BLaER1 (cell line): ENCODE results near the gene CEP112.
"Not testable (repeated sequence)": the region's sequence is repeated elsewhere in the genome, so short reads cannot be mapped to it uniquely, and the experiment has no call there.

Source experiments
- H3K27ac ChIP-seq: shearing (Covaris generic); formaldehyde crosslinking; 2 replicates; pipeline ENCODE4 v1.8.1; 2022
- H3K27me3 ChIP-seq: shearing (Covaris generic); formaldehyde crosslinking; 2 replicates; pipeline ENCODE4 v1.8.1; 2022
- H3K36me3 ChIP-seq: shearing (Covaris generic); formaldehyde crosslinking; 2 replicates; pipeline ENCODE4 v1.8.1; 2022
- H3K4me1 ChIP-seq: shearing (Covaris generic); formaldehyde crosslinking; 2 replicates; pipeline ENCODE4 v1.8.1; 2022
- H3K4me2 ChIP-seq: shearing (Covaris generic); formaldehyde crosslinking; 2 replicates; pipeline ENCODE4 v1.8.1; 2022
- H3K4me3 ChIP-seq: shearing (Covaris generic); formaldehyde crosslinking; 2 replicates; pipeline ENCODE4 v1.8.1; 2022
- H3K9ac ChIP-seq: shearing (Covaris generic); formaldehyde crosslinking; 2 replicates; pipeline ENCODE4 v1.8.1; 2022
- H3K9me3 ChIP-seq: shearing (Covaris generic); formaldehyde crosslinking; 2 replicates; pipeline ENCODE4 v1.8.1; 2022
- H4K20me1 ChIP-seq: shearing (Covaris generic); formaldehyde crosslinking; 2 replicates; pipeline ENCODE4 v1.8.1; 2022
- Cebpa-rat ChIP-seq: shearing (Covaris generic); IDR thresholded peaks from 2 replicates; pipeline ENCODE4 v1.8.1; 2022

The CEP112 gene

DNA sequence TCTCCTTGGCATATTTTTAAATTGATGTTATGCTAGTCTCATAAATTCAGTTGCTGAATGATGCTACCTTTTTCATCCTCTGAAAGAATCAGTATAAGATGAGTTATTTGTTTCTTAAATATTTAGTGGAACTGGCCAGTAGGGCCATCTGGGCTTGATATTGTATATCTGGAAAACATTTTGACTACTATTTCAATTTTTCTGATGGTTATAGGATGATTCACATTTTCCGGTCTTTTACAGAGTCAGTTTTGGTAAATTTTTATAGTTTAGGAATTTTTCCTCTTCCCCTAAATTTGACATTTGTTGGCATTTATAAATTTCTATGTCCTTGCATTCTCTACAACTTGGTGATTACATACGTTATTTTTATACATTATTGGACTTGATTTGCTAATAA is 334.2 kb downstream of the CEP112 start:
- Histone ChIP-seq H4K20me1 (no peaks in the 10 kb centered on the region), H3K36me3 (no peaks in the 10 kb centered on the region), H3K9me3 (no peaks in the 10 kb centered on the region), H3K4me1 (no peaks in the 10 kb centered on the region), H3K4me3 (no peak overlapping the region), H3K27me3 (no peaks in the 10 kb centered on the region), H3K27ac (no peak overlapping the region), H3K9ac (no peak overlapping the region), H3K4me2 (no peak overlapping the region)
- no peak for TF ChIP-seq Cebpa-rat

- H3K4me2 ChIP-seq = no peak overlapping the region
- H3K4me3 ChIP-seq = no peak overlapping the region
- TF ChIP-seq Cebpa-rat = no peak
- H3K9ac ChIP-seq = no peak overlapping the region
- H3K9me3 ChIP-seq = no peaks in the 10 kb centered on the region
- no peaks in the 10 kb centered on the region for H3K4me1 ChIP-seq
- H4K20me1 ChIP-seq = no peaks in the 10 kb centered on the region
- H3K27ac ChIP-seq = no peak overlapping the region
- no peaks in the 10 kb centered on the region for H3K36me3 ChIP-seq
- no peaks in the 10 kb centered on the region for H3K27me3 ChIP-seq
Measured at GRCh38 chr17:65856865-65857264, 335.1 kb downstream of the CEP112 start.

- H3K9ac ChIP-seq = no peak overlapping the region
- no peak overlapping the region for H3K4me2 ChIP-seq
- no peaks in the 10 kb centered on the region for H3K36me3 ChIP-seq
- no peak overlapping the region for H3K4me3 ChIP-seq
- no peaks in the 10 kb centered on the region for H3K27me3 ChIP-seq
- H3K9me3 ChIP-seq = no peaks in the 10 kb centered on the region
- H3K27ac ChIP-seq = no peak overlapping the region
- no peak for TF ChIP-seq Cebpa-rat
- H3K4me1 ChIP-seq = no peaks in the 10 kb centered on the region
- H4K20me1 ChIP-seq = no peaks in the 10 kb centered on the region
Measured at GRCh38 chr17:65855675-65856074, 336.3 kb downstream of the CEP112 start.

GRCh38 chr17:65855245-65855644 is 336.7 kb downstream of the CEP112 start:
- TF ChIP-seq Cebpa-rat = no peak
- no peak overlapping the region for H3K4me3 ChIP-seq
- no peak overlapping the region for H3K9ac ChIP-seq
- no peak overlapping the region for H3K4me2 ChIP-seq
- no peaks in the 10 kb centered on the region for H3K36me3 ChIP-seq
- H3K9me3 ChIP-seq = no peaks in the 10 kb centered on the region
- H4K20me1 ChIP-seq = no peaks in the 10 kb centered on the region
- no peaks in the 10 kb centered on the region for H3K27me3 ChIP-seq
- no peak overlapping the region for H3K27ac ChIP-seq
- no peaks in the 10 kb centered on the region for H3K4me1 ChIP-seq

GRCh38 chr17:65853816-65854215 is 338.1 kb downstream of the CEP112 start:
- H3K4me1 ChIP-seq = no peaks in the 10 kb centered on the region
- no peaks in the 10 kb centered on the region for H4K20me1 ChIP-seq
- H3K4me2 ChIP-seq = no peak overlapping the region
- H3K27ac ChIP-seq = no peak overlapping the region
- no peak overlapping the region for H3K4me3 ChIP-seq
- no peak overlapping the region for H3K9ac ChIP-seq
- no peaks in the 10 kb centered on the region for H3K27me3 ChIP-seq
- H3K9me3 ChIP-seq = no peaks in the 10 kb centered on the region
- H3K36me3 ChIP-seq = no peaks in the 10 kb centered on the region
- TF ChIP-seq Cebpa-rat = no peak

DNA sequence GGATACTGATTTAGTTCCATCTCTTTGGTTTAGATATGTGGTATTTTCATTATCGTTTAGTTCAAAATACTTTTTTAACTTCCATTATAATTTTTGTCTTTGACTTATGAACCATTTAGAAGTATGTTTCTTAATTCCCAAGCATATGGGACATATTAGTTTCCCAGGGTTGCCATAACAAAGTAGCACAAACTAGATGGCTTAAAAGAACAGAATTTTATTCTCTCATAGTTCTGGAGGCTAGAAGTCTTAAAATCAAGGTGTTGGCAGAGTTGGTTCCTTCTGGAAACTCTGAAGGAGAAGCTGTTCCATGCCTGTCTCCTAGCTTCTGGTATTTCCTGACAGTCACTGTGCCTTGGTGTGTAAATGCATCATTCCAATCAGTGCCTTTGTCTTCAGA is 339.0 kb downstream of the CEP112 start:
- Histone ChIP-seq H3K4me1 (no peaks in the 10 kb centered on the region), H3K9ac (no peak overlapping the region), H4K20me1 (no peaks in the 10 kb centered on the region), H3K4me2 (no peak overlapping the region), H3K9me3 (no peaks in the 10 kb centered on the region), H3K27me3 (no peaks in the 10 kb centered on the region), H3K36me3 (no peaks in the 10 kb centered on the region), H3K27ac (no peak overlapping the region), H3K4me3 (no peak overlapping the region)
- no peak for TF ChIP-seq Cebpa-rat

DNA sequence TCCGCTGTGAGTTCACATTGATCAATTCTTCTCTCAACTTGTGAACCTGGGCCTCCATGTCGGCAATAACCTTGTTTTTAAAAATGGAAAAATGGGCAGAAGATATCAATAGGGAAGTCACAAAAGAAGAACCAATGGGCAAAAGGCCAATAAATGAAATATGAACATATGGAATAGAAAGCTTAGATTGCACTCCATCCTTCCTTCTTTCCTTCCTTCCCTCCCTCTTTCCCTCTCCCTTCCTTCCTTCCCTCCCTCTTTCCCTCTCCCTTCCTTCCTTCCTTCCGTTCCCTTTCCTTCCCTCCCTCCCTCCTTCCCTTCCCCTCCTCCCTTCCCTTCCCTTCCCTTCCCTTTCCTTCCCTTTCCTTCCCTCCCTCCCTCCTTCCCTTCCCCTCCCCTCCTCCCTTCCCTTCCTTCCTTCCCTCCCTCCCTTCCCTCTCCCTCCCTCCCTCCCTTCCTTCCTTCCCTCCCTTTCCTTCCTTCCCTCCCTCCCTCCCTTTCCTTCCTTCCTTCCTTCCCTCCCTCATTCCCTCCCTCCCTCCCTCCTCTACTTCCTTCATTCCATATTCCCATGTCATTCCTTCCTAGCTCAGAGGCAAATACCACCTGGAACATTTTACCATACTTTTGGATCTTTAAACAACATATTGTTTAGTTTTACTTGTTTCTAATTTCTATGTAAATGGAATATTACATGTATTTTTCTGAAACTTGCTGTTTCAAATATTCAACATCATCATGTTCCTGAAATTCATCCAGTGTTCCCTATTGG is 339.8 kb downstream of the CEP112 start:
- no peaks in the 10 kb centered on the region for H3K9me3 ChIP-seq
- no peak overlapping the region for H3K27ac ChIP-seq
- H3K36me3 ChIP-seq = 0 out of 2 replicates have a peak, but pooled peaks cover 4% of the 10 kb centered on the region
- H3K9ac ChIP-seq = no peak overlapping the region
- no peaks in the 10 kb centered on the region for H4K20me1 ChIP-seq
- no peaks in the 10 kb centered on the region for H3K27me3 ChIP-seq
- H3K4me3 ChIP-seq = no peak overlapping the region
- no peak for TF ChIP-seq Cebpa-rat
- H3K4me2 ChIP-seq = no peak overlapping the region
- H3K4me1 ChIP-seq = no peaks in the 10 kb centered on the region

DNA sequence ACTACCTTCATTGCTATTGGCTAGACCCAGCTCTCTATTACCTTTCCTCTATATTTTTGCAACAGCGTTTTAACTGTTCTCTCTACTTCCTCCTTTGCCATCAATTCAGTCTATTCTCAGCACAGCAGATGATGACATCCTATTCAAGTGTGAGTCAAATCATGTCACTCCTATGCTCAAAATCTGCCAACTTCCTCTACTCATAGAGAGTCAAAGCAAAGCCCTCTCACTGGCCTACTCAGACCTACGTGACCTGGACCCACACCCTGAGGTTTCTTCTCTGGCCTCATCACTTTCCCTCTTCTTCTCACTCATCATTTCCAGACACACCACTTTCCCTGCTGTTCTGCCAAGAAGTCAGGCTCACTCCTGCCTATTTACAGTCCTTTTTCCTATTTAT is 341.4 kb downstream of the CEP112 start:
- no peaks in the 10 kb centered on the region for H3K9me3 ChIP-seq
- no peak for TF ChIP-seq Cebpa-rat
- no peak overlapping the region for H3K9ac ChIP-seq
- H3K36me3 ChIP-seq = 0 out of 2 replicates have a peak, but pooled peaks cover 4% of the 10 kb centered on the region
- H3K4me1 ChIP-seq = no peaks in the 10 kb centered on the region
- no peak overlapping the region for H3K27ac ChIP-seq
- no peaks in the 10 kb centered on the region for H4K20me1 ChIP-seq
- no peaks in the 10 kb centered on the region for H3K27me3 ChIP-seq
- no peak overlapping the region for H3K4me3 ChIP-seq
- H3K4me2 ChIP-seq = no peak overlapping the region

GRCh38 chr17:65848751-65849150 is 343.2 kb downstream of the CEP112 start:
- Histone ChIP-seq H3K4me2 (no peak overlapping the region), H3K9ac (no peak overlapping the region), H3K27ac (no peak overlapping the region), H3K27me3 (no peaks in the 10 kb centered on the region), H3K4me1 (no peaks in the 10 kb centered on the region), H3K36me3 (0 out of 2 replicates have a peak, but pooled peaks cover 12% of the 10 kb centered on the region), H3K9me3 (peaks cover 10% of the 10 kb centered on the region), H3K4me3 (no peak overlapping the region), H4K20me1 (no peaks in the 10 kb centered on the region)
- no peak for TF ChIP-seq Cebpa-rat

DNA sequence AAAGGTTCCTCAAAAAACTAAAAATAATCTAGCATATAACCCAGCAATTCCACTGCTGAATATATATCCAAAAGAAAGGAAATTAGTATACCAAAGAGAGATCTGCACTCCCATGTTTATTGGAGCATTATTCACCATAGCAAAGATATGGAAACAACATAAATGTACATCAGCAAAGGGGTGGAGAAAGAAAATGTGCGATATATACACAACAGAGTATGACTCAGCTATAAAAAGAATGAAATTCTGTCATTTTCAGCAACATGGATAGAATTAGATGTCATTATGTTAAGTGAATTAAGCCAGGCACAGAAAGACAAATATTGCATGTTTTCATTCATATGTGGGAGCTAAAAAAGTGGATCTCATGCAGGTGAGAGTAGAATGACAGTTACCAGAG is 350.8 kb downstream of the CEP112 start:
- Histone ChIP-seq H3K27me3 (no peaks in the 10 kb centered on the region), H3K9ac (no peak overlapping the region), H3K4me2 (no peak overlapping the region), H3K4me3 (no peak overlapping the region), H3K36me3 (0 out of 2 replicates have a peak, but pooled peaks cover 8% of the 10 kb centered on the region), H3K27ac (no peak overlapping the region), H4K20me1 (no peaks in the 10 kb centered on the region), H3K4me1 (peaks cover 4% of the 10 kb centered on the region; the same call in 1 of the 2 replicates), H3K9me3 (peaks cover 35% of the 10 kb centered on the region)
- TF ChIP-seq Cebpa-rat = no peak

GRCh38 chr17:65837232-65837631 is 354.7 kb downstream of the CEP112 start:
- H3K27ac ChIP-seq, H3K9ac ChIP-seq, H3K27me3 ChIP-seq, H3K4me3 ChIP-seq, H3K36me3 ChIP-seq, H3K4me2 ChIP-seq, H4K20me1 ChIP-seq: not testable (repeated sequence)
- Histone ChIP-seq H3K4me1 (peaks cover 25% of the 10 kb centered on the region), H3K9me3 (peaks cover 61% of the 10 kb centered on the region)
